ENCODE results near the gene IDH3G. TPM values are rescaled to one million over a fixed set of nuclear protein-coding genes. Genes with fewer than 3 reads are reported as not detected.

IDH3G gene
- total and polyA plus RNA-seq, 2 donors (not counting 3 experiments of a cell fraction or from before 2014, with no cell fraction given) = 57.7 to 116 TPM

- Histone ChIP-seq H3K4me2 (ENCODE audit: insufficient read depth, low read length) (no peak overlapping the region), H4K20me1 (replicated peaks; ENCODE audit: control insufficient read depth, extremely low read depth, insufficient read depth, low read length) (no peaks in the 10 kb centered on the region), H3K79me2 (ENCODE audit: control insufficient read depth, insufficient read depth, low read length) (no peaks in the 10 kb centered on the region), H3K9me1 (replicated peaks; ENCODE audit: control insufficient read depth, extremely low read depth, insufficient read depth, low read length) (no peaks in the 10 kb centered on the region), H3K9me3 (replicated peaks; ENCODE audit: control insufficient read depth, insufficient read depth, low read length) (no peaks in the 10 kb centered on the region), H3K9ac (replicated peaks; ENCODE audit: extremely low read depth, insufficient read depth, low read length) (no peak overlapping the region), H3K36me3 (ENCODE audit: control insufficient read depth in 2 of 2, extremely low read depth in 1 of 2, insufficient read depth in 2 of 2, low read length in 2 of 2) (peaks cover 0 to 17% of the 10 kb centered on the region in 2 experiments), H3K4me1 (ENCODE audit: control insufficient read depth, extremely low read depth, insufficient read depth, low read length) (peaks cover 12% of the 10 kb centered on the region), H2AFZ (ENCODE audit: low read depth, low read length) (no peak overlapping the region), H3K27ac (ENCODE audit: insufficient read depth, low read depth, low read length) (no peak overlapping the region), H3K4me3 (replicated peaks in 1 of 3; ENCODE audit: insufficient read depth in 1 of 3, low read depth in 1 of 3, low read length in 3 of 3) (no peak overlapping the region), H3K27me3 (ENCODE audit: control insufficient read depth in 2 of 2, insufficient read depth in 2 of 2, low read length in 2 of 2) (no peaks in the 10 kb centered on the region)
- ChIA-PET CTCF (no interaction called here), POLR2A (no interaction called here)
- DNase-seq (ENCODE audit: low read depth, low spot score) = no peak
- no peak for FAIRE-seq
- BruUV-seq (replicated peaks) = no TSS peak
- dilution Hi-C loops (cut with MboI; ENCODE audit: extremely low pct_ligation_motif_present, low sequenced_read_pairs) (no loop called here), intact Hi-C loops (cut with micrococcal nuclease) (loop anchor here (10.0 kb wide), 1 partner anchor 275 kb away; no protein-coding TSS in a partner anchor)
- no peak for TF ChIP-seq POLR2A (IDR thresholded peaks at IDR 0.05; ENCODE audit: low read depth, low read length)
- no peak for TF ChIP-seq MYC (IDR thresholded peaks at IDR 0.05; ENCODE audit: low read depth, low read length)
- TF ChIP-seq JUN (IDR thresholded peaks at IDR 0.05; ENCODE audit: borderline replicate concordance, insufficient read depth, insufficient read length, low read depth) = no peak
- no peak for TF ChIP-seq POLR2AphosphoS5 (IDR thresholded peaks at IDR 0.05; ENCODE audit: insufficient read depth, low read depth, low read length)
- no peak for TF ChIP-seq CTCF (IDR thresholded peaks at IDR 0.05; ENCODE audit: extremely low read depth in 1 of 2, insufficient read depth in 1 of 2, low read depth in 1 of 2, low read length in 2 of 2)
- no peak for TF ChIP-seq GATA2 (IDR thresholded peaks at IDR 0.05; ENCODE audit: insufficient read depth, insufficient read length, low read depth, low read length)
- TF ChIP-seq, protein P1, sequence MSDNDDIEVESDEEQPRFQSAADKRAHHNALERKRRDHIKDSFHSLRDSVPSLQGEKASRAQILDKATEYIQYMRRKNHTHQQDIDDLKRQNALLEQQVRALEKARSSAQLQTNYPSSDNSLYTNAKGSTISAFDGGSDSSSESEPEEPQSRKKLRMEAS (IDR thresholded peaks at IDR 0.05; ENCODE audit: insufficient read depth, insufficient read length) = no peak
- TF ChIP-seq FOS (IDR thresholded peaks at IDR 0.05; ENCODE audit: borderline replicate concordance, insufficient read depth, low read length) = no peak
- no peak for TF ChIP-seq EZH2 (IDR thresholded peaks at IDR 0.05; ENCODE audit: borderline replicate concordance, low read depth, low read length, severe bottlenecking)
These were observed 24.1 kb downstream of the IDH3G start for GRCh38 chrX:153769865-153770600.

All from endothelial cell of umbilical vein (primary cell).